Duodenal mucosa (tissue), 2 donors: ENCODE data around the gene EFCAB12.

ENCODE experiments used
- H3K27ac ChIP-seq: one replicate; pipeline ENCODE4 v1.7.0; 2013; ENCODE audit warnings: low read depth, low read length
- H3K27me3 ChIP-seq, 2 donors: one replicate each; pipeline ENCODE4 v1.7.0; 2013; ENCODE audit warnings: low read length in 2 of 2, control low read depth in 1 of 2; ENCODE audit not compliant: insufficient read depth in 2 of 2, control insufficient read depth in 1 of 2
- H3K36me3 ChIP-seq, 2 donors: one replicate each; pipeline ENCODE4 v1.7.0; 2013; ENCODE audit warnings: low read length in 2 of 2, control low read depth in 1 of 2; ENCODE audit not compliant: insufficient read depth in 2 of 2, control insufficient read depth in 1 of 2
- H3K4me1 ChIP-seq, 2 donors: one replicate each; pipeline ENCODE4 v1.7.0; 2013; ENCODE audit warnings: low read length in 2 of 2, control low read depth in 1 of 2; ENCODE audit not compliant: insufficient read depth in 2 of 2, control insufficient read depth in 1 of 2
- H3K4me3 ChIP-seq, 2 donors: one replicate each; pipeline ENCODE4 v1.7.0; 2013; ENCODE audit warnings: low read length in 2 of 2, low read depth in 1 of 2
- H3K9ac ChIP-seq, 2 donors: one replicate each; pipeline ENCODE4 v1.7.0; 2013; ENCODE audit warnings: low read length in 2 of 2, low read depth in 1 of 2
- H3K9me3 ChIP-seq, 2 donors: one replicate each; pipeline ENCODE4 v1.7.0; 2013; ENCODE audit warnings: low read length in 2 of 2, control low read depth in 1 of 2; ENCODE audit not compliant: control insufficient read depth in 1 of 2

The EFCAB12 gene

DNA sequence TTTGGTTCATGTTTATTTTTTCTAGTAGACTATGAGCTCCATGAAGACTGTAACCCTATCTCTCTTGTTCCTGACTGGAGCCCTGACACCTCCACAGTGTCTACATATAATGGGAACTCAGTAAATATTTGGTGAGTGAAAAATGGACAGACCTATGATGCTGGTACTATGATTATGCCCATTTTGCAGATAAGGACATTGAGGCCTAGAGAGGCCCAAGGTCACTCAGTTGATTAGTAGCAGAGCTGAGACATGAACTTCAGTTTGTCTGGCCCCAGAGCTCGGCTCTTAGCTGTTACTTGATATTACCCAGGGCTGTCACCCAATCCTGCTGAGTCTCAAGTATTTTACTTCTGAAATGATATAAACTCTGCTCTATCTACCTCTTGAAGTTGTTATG, 5.5 kb downstream of the EFCAB12 start:
- Histone ChIP-seq H3K9me3 (no peaks in the 10 kb centered on the region), H3K9ac (no peak overlapping the region), H3K36me3 (no peaks in the 10 kb centered on the region), H3K27me3 (peaks cover 0 to 5% of the 10 kb centered on the region in 2 donors), H3K27ac (no peak overlapping the region), H3K4me3 (no peak overlapping the region), H3K4me1 (peaks cover 1 to 3% of the 10 kb centered on the region in 2 donors)

DNA sequence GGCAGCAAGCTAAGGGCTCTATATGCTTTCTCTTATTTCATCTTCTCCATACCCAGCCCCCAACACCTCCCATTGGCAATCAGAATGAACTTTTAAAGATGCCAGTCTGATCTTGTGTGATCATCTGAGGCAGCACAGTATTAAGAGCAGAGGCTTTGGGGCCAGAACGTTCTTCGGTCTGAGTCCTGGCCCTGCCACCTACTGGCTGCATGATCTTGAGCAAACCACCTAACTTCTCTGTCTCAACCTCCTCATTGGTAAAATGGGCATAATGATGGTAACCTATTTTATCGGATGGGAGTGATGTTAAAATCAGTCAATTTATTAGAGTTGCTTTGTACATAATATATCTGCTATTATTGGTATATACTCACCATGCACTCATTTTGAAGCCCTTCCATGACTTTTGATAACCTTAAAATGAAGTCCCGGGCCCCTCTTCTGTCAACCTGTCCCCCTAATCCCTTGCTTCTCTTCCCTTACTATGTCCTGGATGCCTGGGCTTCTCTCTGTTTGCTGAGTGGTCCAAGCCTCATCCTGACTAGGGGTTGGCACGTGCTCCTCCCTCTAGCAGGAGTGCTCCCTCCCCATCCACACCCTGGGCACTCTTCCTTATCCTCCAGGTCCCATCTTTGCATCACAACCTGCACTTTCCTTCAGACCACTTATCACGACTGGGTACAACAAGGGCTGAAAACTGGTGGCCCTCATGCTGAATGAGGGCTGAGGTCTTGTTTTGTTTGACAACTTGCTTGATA, 6.3 kb downstream of the EFCAB12 start:
- Histone ChIP-seq H3K4me1 (no peaks in the 10 kb centered on the region), H3K9ac (no peak overlapping the region), H3K36me3 (no peaks in the 10 kb centered on the region)

DNA sequence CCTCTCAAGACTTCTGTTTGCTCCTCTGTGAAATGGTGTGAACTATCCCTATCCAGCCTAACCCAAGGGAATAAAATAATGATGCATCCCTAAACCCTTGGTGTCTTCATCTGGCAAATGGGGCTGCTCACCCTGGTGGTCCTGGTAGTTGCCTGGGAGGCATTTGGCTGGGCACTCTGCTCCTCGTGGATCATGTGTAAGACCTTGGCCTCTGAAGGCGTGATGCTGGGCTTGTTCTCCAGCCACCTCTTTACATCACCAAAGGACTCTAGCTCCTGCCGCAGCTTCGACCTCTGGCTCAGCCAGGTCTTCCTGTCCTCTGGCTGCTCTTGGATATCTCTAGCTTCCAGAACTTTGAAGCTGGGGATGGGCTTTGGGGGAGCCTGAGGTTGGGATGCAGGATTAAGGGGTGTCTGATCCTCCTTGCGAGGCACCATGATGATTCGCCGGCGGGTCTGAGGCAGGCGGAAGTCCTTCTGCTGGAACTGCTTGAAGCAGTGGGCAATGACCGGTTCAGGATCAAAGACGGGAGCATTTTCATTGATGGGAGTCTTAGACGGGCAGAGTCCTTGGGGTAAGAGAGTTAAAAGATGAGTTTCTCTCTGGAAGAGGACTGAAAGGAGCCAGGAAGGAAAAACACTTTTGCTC, 7.1 kb downstream of the EFCAB12 start:
- H3K27ac ChIP-seq: no peak overlapping the region
- H3K9ac ChIP-seq: no peak overlapping the region
- H3K4me3 ChIP-seq: no peak overlapping the region
- H3K9me3 ChIP-seq: no peaks in the 10 kb centered on the region
- no peaks in the 10 kb centered on the region for H3K36me3 ChIP-seq
- no peaks in the 10 kb centered on the region for H3K27me3 ChIP-seq
- no peaks in the 10 kb centered on the region for H3K4me1 ChIP-seq

More for the DNA sequence above, 6.3 kb downstream of the EFCAB12 start:
- Histone ChIP-seq H3K27ac (no peak overlapping the region), H3K27me3 (peaks cover 0 to under 1% of the 10 kb centered on the region in 2 donors), H3K4me3 (no peak overlapping the region), H3K9me3 (no peaks in the 10 kb centered on the region)

DNA sequence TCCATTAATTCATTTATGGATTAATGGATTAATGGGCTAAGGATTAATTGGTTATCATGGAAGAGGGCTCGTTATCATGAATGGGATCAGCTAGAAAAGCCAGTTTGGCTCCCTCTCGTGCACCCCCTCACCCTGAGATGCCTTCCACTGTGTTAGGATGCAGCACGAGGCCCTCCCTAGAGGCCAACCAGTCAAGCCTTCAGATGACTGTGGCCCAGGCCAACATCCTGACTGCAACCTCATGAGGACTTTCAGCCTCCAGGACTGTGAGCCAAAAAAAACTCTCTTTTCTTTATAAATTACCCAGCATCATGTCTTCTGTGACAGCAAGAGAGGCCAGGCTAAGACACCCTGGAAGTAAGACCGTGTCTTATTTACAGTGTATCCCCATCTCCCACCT, 9.0 kb downstream of the EFCAB12 start:
- Histone ChIP-seq H3K36me3 (no peaks in the 10 kb centered on the region), H3K9me3 (no peaks in the 10 kb centered on the region), H3K4me1 (peaks cover 0 to 4% of the 10 kb centered on the region in 2 donors), H3K27me3 (no peaks in the 10 kb centered on the region), H3K27ac (no peak overlapping the region), H3K9ac (no peak overlapping the region), H3K4me3 (no peak overlapping the region)

DNA sequence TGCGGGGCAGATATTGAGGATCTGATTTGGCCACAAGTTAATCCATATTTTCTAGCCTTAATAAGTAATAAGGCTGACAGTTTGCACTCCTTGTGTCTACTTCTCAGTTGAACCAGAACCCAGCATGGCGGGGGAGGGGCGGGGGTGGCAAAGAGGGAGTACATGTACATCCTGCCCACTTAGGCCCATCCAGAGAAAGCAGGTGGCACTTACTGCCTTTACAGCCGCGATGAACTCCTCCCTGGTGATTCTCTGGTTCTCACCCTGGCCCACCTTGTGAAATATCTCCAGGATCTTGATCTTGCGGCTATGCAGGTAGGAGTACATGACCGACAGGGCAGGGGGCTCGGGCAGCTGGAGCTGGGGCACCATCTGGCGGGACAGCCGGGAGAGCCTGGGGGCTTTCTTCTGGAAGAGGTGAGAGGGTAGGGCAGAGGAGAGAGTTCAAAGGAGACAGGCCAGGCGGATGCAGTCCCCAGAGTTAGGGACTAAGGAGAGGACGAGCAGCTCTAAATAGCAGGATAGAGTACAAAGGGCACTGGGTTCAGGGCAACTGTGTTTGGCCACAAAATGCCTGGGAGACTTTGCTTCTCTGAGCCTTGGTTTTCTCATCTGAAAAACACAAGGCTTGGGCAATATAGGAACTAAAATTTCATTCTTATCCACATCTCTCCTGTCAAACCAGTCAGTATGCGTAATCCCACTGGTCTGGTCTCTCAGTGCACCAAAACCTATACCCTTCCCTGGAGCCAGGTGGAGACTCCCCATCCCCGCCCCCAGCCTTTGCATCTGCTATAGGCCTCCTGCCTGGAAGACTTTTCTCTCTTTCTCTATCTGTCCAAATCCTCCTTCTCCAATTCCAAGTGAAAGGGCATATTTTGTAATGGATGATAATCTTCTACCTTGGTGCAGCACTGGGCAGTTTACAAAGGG, 10.1 kb downstream of the EFCAB12 start:
- Histone ChIP-seq H3K27ac (no peak overlapping the region), H3K36me3 (no peaks in the 10 kb centered on the region), H3K9me3 (no peaks in the 10 kb centered on the region), H3K4me3 (no peak overlapping the region), H3K4me1 (peaks cover 10 to 15% of the 10 kb centered on the region in 2 donors), H3K9ac (no peak overlapping the region), H3K27me3 (no peaks in the 10 kb centered on the region)

DNA sequence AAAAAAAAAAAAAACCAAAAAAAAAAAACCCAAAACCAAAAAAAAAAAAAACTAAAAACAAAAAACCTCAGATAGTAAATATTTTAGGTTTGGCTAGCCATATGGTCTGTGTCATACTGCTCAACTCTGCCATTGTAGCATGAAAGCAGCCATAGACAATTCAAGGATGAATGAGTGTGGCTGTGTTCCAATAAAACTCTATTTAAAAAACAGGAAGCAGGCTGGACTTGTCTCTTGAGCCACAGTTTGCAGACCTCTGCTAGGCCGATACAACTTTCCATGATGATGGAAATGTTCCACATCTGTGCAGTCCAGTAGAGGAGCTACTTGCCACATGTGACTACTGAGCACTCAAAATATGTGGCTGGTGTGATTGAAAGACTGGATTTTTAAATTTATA, 11.1 kb downstream of the EFCAB12 start:
- Histone ChIP-seq H3K4me3 (no peak overlapping the region), H3K27ac (no peak overlapping the region), H3K4me1 (peaks cover 20 to 24% of the 10 kb centered on the region in 2 donors), H3K9me3 (no peaks in the 10 kb centered on the region), H3K9ac (no peak overlapping the region), H3K27me3 (no peaks in the 10 kb centered on the region), H3K36me3 (no peaks in the 10 kb centered on the region)

DNA sequence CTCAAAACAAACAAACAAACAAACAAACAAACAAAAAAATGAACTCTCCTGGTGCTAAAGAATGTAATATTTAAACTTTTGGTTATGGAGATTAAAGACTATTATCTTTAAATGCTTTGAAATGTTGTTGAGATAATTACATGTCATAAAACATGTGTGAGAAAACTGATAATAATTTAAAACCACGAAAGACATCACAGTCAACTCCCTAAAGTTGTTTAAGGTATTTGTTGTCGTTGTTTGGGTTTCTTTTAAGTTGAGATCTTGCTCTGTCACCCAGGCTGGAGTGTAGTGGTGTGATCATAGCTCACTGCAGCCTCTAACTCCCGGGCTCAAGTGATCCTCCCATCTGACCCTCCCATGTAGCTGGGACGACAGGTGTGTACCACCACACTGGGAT, 12.0 kb downstream of the EFCAB12 start:
- Histone ChIP-seq H3K27ac (no peak overlapping the region), H3K9me3 (no peaks in the 10 kb centered on the region), H3K36me3 (no peaks in the 10 kb centered on the region), H3K4me3 (no peak overlapping the region), H3K9ac (no peak overlapping the region), H3K27me3 (no peaks in the 10 kb centered on the region), H3K4me1 (peaks cover 20 to 24% of the 10 kb centered on the region in 2 donors)

DNA sequence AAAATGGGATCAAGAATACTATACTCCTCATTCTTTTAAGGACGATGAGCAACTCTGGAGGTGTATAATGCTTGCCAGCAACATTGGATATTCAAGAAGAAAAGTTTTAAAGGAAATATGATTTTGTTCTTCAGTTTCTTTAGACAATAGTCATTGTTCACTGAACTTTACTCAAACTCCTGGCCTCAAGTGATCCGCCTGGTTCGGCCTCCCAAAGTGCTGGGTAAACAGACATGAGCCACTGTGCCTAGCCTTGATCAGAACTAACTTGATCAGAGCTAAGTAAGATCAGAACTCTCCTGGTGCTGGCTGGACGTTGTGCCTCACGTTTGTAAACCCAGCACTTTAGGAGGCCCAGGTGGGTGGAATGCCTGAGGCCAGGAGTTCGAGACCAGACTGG, 12.6 kb downstream of the EFCAB12 start:
- no peaks in the 10 kb centered on the region for H3K27me3 ChIP-seq
- H3K27ac ChIP-seq: no peak overlapping the region
- no peak overlapping the region for H3K9ac ChIP-seq
- H3K36me3 ChIP-seq: no peaks in the 10 kb centered on the region
- no peaks in the 10 kb centered on the region for H3K9me3 ChIP-seq
- H3K4me3 ChIP-seq: no peak overlapping the region
- H3K4me1 ChIP-seq: peaks cover 20 to 24% of the 10 kb centered on the region in 2 donors

DNA sequence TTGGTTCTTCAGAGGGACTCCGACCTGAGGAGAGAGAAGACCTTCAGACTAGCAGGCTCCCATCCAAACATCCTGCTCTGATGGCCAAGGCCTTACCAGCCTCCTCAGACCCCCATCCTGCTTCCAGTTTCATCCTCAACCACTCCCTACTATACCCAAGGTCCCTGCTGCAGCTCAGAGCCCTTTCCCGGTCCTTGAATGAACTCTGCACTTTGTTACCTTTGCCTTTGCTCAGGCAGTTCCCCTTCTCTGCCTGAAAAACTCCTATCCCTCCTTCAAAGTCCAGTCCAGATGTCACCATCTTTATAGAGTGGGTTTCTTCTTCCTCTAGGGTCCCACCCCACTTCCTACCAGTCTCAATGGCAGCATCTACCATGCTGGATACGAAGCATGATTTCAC, 13.1 kb downstream of the EFCAB12 start:
- no peak overlapping the region for H3K9ac ChIP-seq
- no peaks in the 10 kb centered on the region for H3K36me3 ChIP-seq
- H3K27ac ChIP-seq: no peak overlapping the region
- no peaks in the 10 kb centered on the region for H3K27me3 ChIP-seq
- H3K4me3 ChIP-seq: no peak overlapping the region
- H3K9me3 ChIP-seq: no peaks in the 10 kb centered on the region
- peaks cover 20 to 24% of the 10 kb centered on the region in 2 donors for H3K4me1 ChIP-seq
